Heart right ventricle (tissue), 16 donors: ENCODE data around the gene PODN. TPM values are rescaled to one million over a fixed set of nuclear protein-coding genes. Genes with fewer than 3 reads are reported as not detected.
A peak's percentile ranks its signal among the peaks of the same experiment; 100 is the strongest.

Experiments used
- ATAC-seq, 8 donors: fragments of 200-7000 bp; cut with Tn5 transposase; one replicate each; pipeline ENCODE4 v1.9.1; 2020; ENCODE audit warnings: mild to moderate bottlenecking in 8 of 8, moderate library complexity in 8 of 8, moderate number of reproducible peaks in 1 of 8
- DNase-seq, 2 donors: peaks; one replicate each; pipeline ENCODE4 v3.0.0-alpha.2; 2020
- H3K27ac ChIP-seq, 10 donors: fragments of 200-600 bp; sonication (generic) in 2 of 10; one replicate each; pipeline versions ENCODE4 v1.5.0 to v1.8.0; 2020 to 2022; ENCODE audit warnings: mild to moderate bottlenecking in 3 of 10
- H3K27me3 ChIP-seq, 7 donors: fragments of 200-600 bp; one replicate each; pipeline ENCODE4 v1.8.0; 2021 to 2022; ENCODE audit warnings: mild to moderate bottlenecking in 2 of 7
- H3K36me3 ChIP-seq, 9 donors: fragments of 200-600 bp; sonication (generic) in 1 of 9; one replicate each; pipeline versions ENCODE4 v1.5.0 to v1.8.0; 2020 to 2022; ENCODE audit warnings: mild to moderate bottlenecking in 2 of 9
- H3K4me1 ChIP-seq, 9 donors: fragments of 200-600 bp; sonication (generic) in 1 of 9; one replicate each; pipeline versions ENCODE4 v1.5.0 to v1.8.0; 2020 to 2022; ENCODE audit warnings: mild to moderate bottlenecking in 4 of 9
- H3K4me3 ChIP-seq, 10 donors: fragments of 200-600 bp; sonication (generic) in 2 of 10; one replicate each; pipeline versions ENCODE4 v1.5.0 to v1.8.0; 2020 to 2022; ENCODE audit warnings: mild to moderate bottlenecking in 7 of 10, moderate library complexity in 2 of 10
- H3K9me3 ChIP-seq, 11 donors: fragments of 200-600 bp in 10 of 11; sonication (generic) in 2 of 11; one replicate each; pipeline versions ENCODE4 v1.5.0 to v1.8.0; 2013 to 2022; ENCODE audit warnings: mild to moderate bottlenecking in 2 of 11, control low read depth in 1 of 11, moderate library complexity in 1 of 11
- CTCF ChIP-seq, 9 donors: fragments of 200-600 bp; sonication (generic) in 2 of 9; IDR thresholded peaks; one replicate each; pipeline versions ENCODE4 v1.5.0 to v1.8.0; 2021 to 2022; ENCODE audit warnings: antibody characterized with exemption in 9 of 9, mild to moderate bottlenecking in 5 of 9, moderate library complexity in 1 of 9
- WGBS, 2 donors: extraction: QIAGEN DNeasy Blood & Tissue Kit; methylation state at CpG; one replicate each; pipeline ENCODE4 v1.1.7; 2013; ENCODE audit warnings: inconsistent platforms in 1 of 2; 5-methylcytosine and 5-hydroxymethylcytosine counted together
- intact Hi-C, 10 donors: fragments of 100-400 bp; cut with DNase I; formaldehyde crosslinking; loops; one replicate each; pipeline versions ENCODE4 v1.11.1 to v1.14.2; 2022
- polyA plus RNA-seq, 2 donors: library from polyadenylated mRNA; stranded (reverse); fragments of 200-250 nt; gene quantifications; one replicate each; pipeline ENCODE4 v1.2.3, GENCODE V29; 2013
- total RNA-seq, 10 donors: library from RNA; stranded (reverse); fragmentation: NEBNext Ultra II Directional in 3 of 10; extraction: Animal tissue kit (Norgen Biotek cat#: 25700) in 3 of 10; gene quantifications; one replicate each; pipeline versions ENCODE4 v1.2.1 to v1.2.4, GENCODE V29; 2021 to 2023
- donor health status: Arrhythmogenic right ventricular cardiomyopathy.
- donor health status: ischemic (EF 13 %, LVEDD 7.1; RV severe dilation, severe dysfunction).
- donor health status: healthy with polysubstance abuse.
- donor health status: DM: no; HTN: yes; CAD: no.
- donor health status: DM: no; HTN: no; CAD: no.
- donor health status: ischemic (EF 25% LVEDD 6.9; RV normal size, moderate dysfunction).
- donor health status: ischemic (EF 25% LVEDD 5.7; RV mildly dilated, moderate dysfunction).
- donor health status: healthy.
- donor health status: DM: yes; HTN: yes; CAD: no.
- donor health status: Ischemic cardiomyopathy.
- donor health status: ischemic (EF 35%, LVEDD 5.7; RV mildly dilated, moderate dysfunction).
- donor health status: nonischemic (EF 11% LVEDD 7.7; RV severe dilation, severe dysfunction).
- donor health status: DM: yes; HTN: yes; CAD: no.
- donor health status: PGD.
- donor health status: ischemic (EF 29% LVEDD 5.4; RV normal size, mild dysfunction).
- donor health status: nonischemic (EF 23%, LVEDD 6.1; RV moderate dilation, normal function).

The PODN gene
- total and polyA plus RNA-seq, 12 donors: 11.2 to 27.4 (median 15.4) TPM

DNA sequence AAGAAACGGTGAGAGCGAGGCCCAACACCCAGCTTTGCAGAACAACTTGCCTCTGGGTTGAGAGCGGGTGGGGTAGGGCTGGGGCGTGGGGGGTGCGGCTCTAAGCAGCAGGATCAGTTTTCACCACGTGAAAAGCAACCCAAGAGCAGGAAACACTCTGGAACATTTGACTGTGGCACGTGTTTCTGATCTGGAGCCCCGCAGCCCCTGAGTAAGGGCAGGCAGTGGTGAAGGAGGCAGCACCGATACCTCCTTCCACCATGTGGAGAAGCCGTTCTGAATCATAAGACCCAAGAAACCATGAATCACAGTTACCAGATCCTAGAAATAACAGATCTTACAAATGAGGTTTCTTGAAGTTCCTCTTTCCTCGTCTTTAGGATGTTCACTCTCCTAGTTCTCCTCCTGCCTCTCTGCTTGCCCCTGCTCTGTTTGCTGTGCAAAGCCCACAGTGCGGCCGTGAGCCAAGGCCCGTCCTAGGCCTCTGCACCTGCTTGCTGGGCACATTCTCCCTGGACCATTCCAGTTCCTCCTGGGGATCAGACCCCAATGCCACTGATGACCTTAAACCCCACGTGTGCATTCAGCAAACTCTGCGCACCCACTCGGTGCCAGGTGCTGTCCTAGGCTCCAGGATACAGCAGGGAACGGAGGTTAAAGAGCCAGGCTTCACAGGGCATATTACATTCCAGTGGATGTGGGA, 48.5 kb downstream of the PODN start:
- TF ChIP-seq CTCF (IDR thresholded peaks at IDR 0.05): no peak
- H3K4me1 ChIP-seq: peaks cover 11 to 36% (median 22%) of the 10 kb centered on the region in 9 donors
- no peaks in the 10 kb centered on the region for H3K27me3 ChIP-seq
- peaks cover 0 to 9% (median 0%) of the 10 kb centered on the region in 11 donors for H3K9me3 ChIP-seq
- DNase-seq (no peak), ATAC-seq (peak in 2 of 8 donors; percentile 8 to 9)
- intact Hi-C loops: no loop called here
- H3K27ac ChIP-seq: peak overlapping the region in 2 of 10 donors; percentile 7 to 35
- WGBS, 2 donors: 74 to 81% methylated on average over 18 of the region's 18 CpGs
- no peak overlapping the region for H3K4me3 ChIP-seq
- H3K36me3 ChIP-seq: no peaks in the 10 kb centered on the region

- H3K27ac ChIP-seq: peak overlapping the region in 2 of 10 donors; percentile 7 to 35
- peaks cover 0 to 9% (median 0%) of the 10 kb centered on the region in 11 donors for H3K9me3 ChIP-seq
- intact Hi-C loops: no loop called here
- H3K27me3 ChIP-seq: no peaks in the 10 kb centered on the region
- ATAC-seq (no peak), DNase-seq (no peak)
- peaks cover 11 to 37% (median 22%) of the 10 kb centered on the region in 9 donors for H3K4me1 ChIP-seq
- H3K4me3 ChIP-seq: no peak overlapping the region
- no peaks in the 10 kb centered on the region for H3K36me3 ChIP-seq
- TF ChIP-seq CTCF (IDR thresholded peaks at IDR 0.05): no peak
- WGBS, 2 donors: 53 to 74% methylated on average over 10 of the region's 10 CpGs
These were observed 49.1 kb downstream of the PODN start for GRCh38 chr1:53111073-53111556.

DNA sequence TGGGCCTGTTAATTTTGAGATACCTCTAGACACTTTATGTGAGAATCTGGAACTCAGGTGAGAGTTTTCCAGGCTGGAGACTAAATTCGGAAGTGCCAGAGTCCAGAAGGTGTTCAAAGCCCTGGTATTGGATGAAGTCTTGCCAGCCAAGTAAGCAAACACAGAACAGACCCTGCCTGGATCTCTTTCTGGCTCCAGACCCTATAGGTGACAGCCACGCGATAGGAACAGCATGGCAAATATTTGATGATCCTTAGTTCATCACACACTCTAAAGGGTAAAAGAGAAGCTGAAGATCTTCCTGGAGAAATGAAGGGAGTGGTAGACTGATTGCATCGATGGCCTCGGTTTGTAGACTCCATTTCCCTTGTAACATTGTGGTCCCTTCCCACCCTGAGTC, 49.7 kb downstream of the PODN start:
- ATAC-seq: no peak
- DNase-seq: no peak
- no peaks in the 10 kb centered on the region for H3K27me3 ChIP-seq
- no peak overlapping the region for H3K27ac ChIP-seq
- no peaks in the 10 kb centered on the region for H3K36me3 ChIP-seq
- no peak overlapping the region for H3K4me3 ChIP-seq
- WGBS, 2 donors: 75 to 83% methylated on average over 5 of the region's 5 CpGs
- intact Hi-C loops: no loop called here
- H3K4me1 ChIP-seq: peaks cover 11 to 43% (median 22%) of the 10 kb centered on the region in 9 donors
- TF ChIP-seq CTCF (IDR thresholded peaks at IDR 0.05): no peak
- peaks cover 0 to 9% (median 0%) of the 10 kb centered on the region in 11 donors for H3K9me3 ChIP-seq

GRCh38 chr1:53112271-53112774, 50.3 kb downstream of the PODN start:
- Histone ChIP-seq H3K27me3 (no peaks in the 10 kb centered on the region), H3K4me3 (no peak overlapping the region), H3K36me3 (no peaks in the 10 kb centered on the region), H3K4me1 (peaks cover 11 to 43% (median 22%) of the 10 kb centered on the region in 9 donors), H3K9me3 (peaks cover 0 to 9% (median 0%) of the 10 kb centered on the region in 11 donors), H3K27ac (no peak overlapping the region)
- ATAC-seq (no peak), DNase-seq (no peak)
- intact Hi-C loops: no loop called here
- no peak for TF ChIP-seq CTCF (IDR thresholded peaks at IDR 0.05)
- 74 to 84% methylated on average over 2 of the region's 2 CpGs for WGBS, 2 donors
